ENCODE data around the gene SERPINB1.

- no peak for TF ChIP-seq CTCF (IDR thresholded peaks at IDR 0.05)
- no peak for TF ChIP-seq EP300 (IDR thresholded peaks at IDR 0.05)
- TF ChIP-seq POLR2A (IDR thresholded peaks at IDR 0.05), result no peak
Observed at GRCh38 chr6:2873643-2874042, 32.0 kb upstream of the SERPINB1 start.

Data from gastroesophageal sphincter (tissue), 3 donors.